HEK293 (cell line): ENCODE data around the gene RPP38.

Experiments
- GLIS2 ChIP-seq: fragments of 450-650 bp; formaldehyde crosslinking; IDR thresholded peaks from 2 replicates; pipeline ENCODE4 v1.5.1; 2016; ENCODE audit warnings: missing biosample characterization, missing genetic modification characterization
- KLF16 ChIP-seq: fragments of 450-650 bp; formaldehyde crosslinking; IDR thresholded peaks from 2 replicates; pipeline ENCODE4 v1.5.1; 2017; ENCODE audit warnings: missing biosample characterization, missing genetic modification characterization
- MYNN ChIP-seq: fragments of 450-650 bp; formaldehyde crosslinking; IDR thresholded peaks from 2 replicates; pipeline ENCODE4 v1.5.1; 2016; ENCODE audit warnings: missing biosample characterization, missing genetic modification characterization, borderline replicate concordance
- OVOL3 ChIP-seq: fragments of 450-650 bp; formaldehyde crosslinking; IDR thresholded peaks from 2 replicates; pipeline ENCODE4 v1.5.1; 2016; ENCODE audit warnings: missing biosample characterization, missing genetic modification characterization
- SALL2 ChIP-seq: fragments of 450-650 bp; formaldehyde crosslinking; IDR thresholded peaks from 2 replicates; pipeline ENCODE4 v1.5.0; 2017; ENCODE audit warnings: missing biosample characterization, mild to moderate bottlenecking, missing genetic modification characterization, borderline replicate concordance
- TRIM28 ChIP-seq: IDR thresholded peaks from 2 replicates; pipeline ENCODE4 v1.6.1; 2011; ENCODE audit warnings: low read length, control low read depth, borderline replicate concordance
- YY2 ChIP-seq: fragments of 450-650 bp; formaldehyde crosslinking; IDR thresholded peaks from 2 replicates; pipeline ENCODE4 v1.5.1; 2016; ENCODE audit warnings: missing biosample characterization, missing genetic modification characterization
- ZBTB7A ChIP-seq: fragments of 450-650 bp; formaldehyde crosslinking; IDR thresholded peaks from 2 replicates; pipeline ENCODE4 v1.5.1; 2016; ENCODE audit warnings: low read depth, missing biosample characterization, missing genetic modification characterization
- ZNF10 ChIP-seq: fragments of 450-650 bp; formaldehyde crosslinking; IDR thresholded peaks from 2 replicates; pipeline ENCODE4 v1.5.1; 2017; ENCODE audit warnings: missing biosample characterization, missing genetic modification characterization
- ZNF169 ChIP-seq: fragments of 450-650 bp; formaldehyde crosslinking; IDR thresholded peaks from 2 replicates; pipeline ENCODE4 v1.5.1; 2016; ENCODE audit warnings: missing biosample characterization, missing genetic modification characterization
- ZNF175 ChIP-seq: fragments of 450-650 bp; formaldehyde crosslinking; IDR thresholded peaks from 2 replicates; pipeline ENCODE4 v1.5.1; 2016; ENCODE audit warnings: missing biosample characterization, missing genetic modification characterization
- ZNF184 ChIP-seq: fragments of 450-650 bp; IDR thresholded peaks from 2 replicates; pipeline ENCODE4 v1.5.1; 2018; ENCODE audit warnings: missing biosample characterization, mild to moderate bottlenecking, missing genetic modification characterization
- ZNF19 ChIP-seq: fragments of 450-650 bp; formaldehyde crosslinking; IDR thresholded peaks from 2 replicates; pipeline ENCODE4; 2016; ENCODE audit warnings: missing biosample characterization, missing genetic modification characterization, low read depth
- ZNF2 ChIP-seq: fragments of 450-650 bp; formaldehyde crosslinking; IDR thresholded peaks from 2 replicates; pipeline ENCODE4 v1.5.1; 2016; ENCODE audit warnings: missing biosample characterization, missing genetic modification characterization
- ZNF214 ChIP-seq: fragments of 450-650 bp; formaldehyde crosslinking; IDR thresholded peaks from 2 replicates; pipeline ENCODE4 v1.5.1; 2017; ENCODE audit warnings: missing biosample characterization, mild to moderate bottlenecking, missing genetic modification characterization, borderline replicate concordance
- ZNF239 ChIP-seq: fragments of 450-650 bp; formaldehyde crosslinking; IDR thresholded peaks from 2 replicates; pipeline ENCODE4 v1.5.1; 2016; ENCODE audit warnings: missing biosample characterization, missing genetic modification characterization
- ZNF350 ChIP-seq: fragments of 450-650 bp; formaldehyde crosslinking; IDR thresholded peaks from 2 replicates; pipeline ENCODE4 v1.5.0; 2017; ENCODE audit warnings: missing biosample characterization, mild to moderate bottlenecking, missing genetic modification characterization
- ZNF510 ChIP-seq: fragments of 450-650 bp; formaldehyde crosslinking; IDR thresholded peaks from 2 replicates; pipeline ENCODE4 v1.5.1; 2018; ENCODE audit warnings: mild to moderate bottlenecking, missing genetic modification characterization, missing biosample characterization; ENCODE audit not compliant: insufficient replicate concordance
- ZNF514 ChIP-seq: fragments of 450-650 bp; formaldehyde crosslinking; IDR thresholded peaks from 2 replicates; pipeline ENCODE4 v1.5.1; 2016; ENCODE audit warnings: missing biosample characterization, missing genetic modification characterization
- ZNF544 ChIP-seq: fragments of 450-650 bp; formaldehyde crosslinking; IDR thresholded peaks from 2 replicates; pipeline ENCODE4 v1.5.0; 2017; ENCODE audit warnings: missing biosample characterization, missing genetic modification characterization
- ZNF548 ChIP-seq: fragments of 450-650 bp; formaldehyde crosslinking; IDR thresholded peaks from 2 replicates; pipeline ENCODE4 v1.5.1; 2016; ENCODE audit warnings: missing biosample characterization, missing genetic modification characterization
- ZNF549 ChIP-seq: fragments of 450-650 bp; IDR thresholded peaks from 2 replicates; pipeline ENCODE4 v1.5.1; 2018; ENCODE audit warnings: missing biosample characterization, missing genetic modification characterization, mild to moderate bottlenecking, inconsistent platforms, moderate library complexity
- ZNF626 ChIP-seq: fragments of 450-650 bp; sonication (Bioruptor Pico); formaldehyde crosslinking; IDR thresholded peaks from 2 replicates; pipeline ENCODE4 v1.5.1; 2018; ENCODE audit warnings: missing biosample characterization, missing genetic modification characterization, inconsistent platforms
- ZNF830 ChIP-seq: fragments of 450-650 bp; IDR thresholded peaks from 2 replicates; pipeline ENCODE4 v1.5.0; 2018; ENCODE audit warnings: missing biosample characterization, missing genetic modification characterization, low read depth, mild to moderate bottlenecking, moderate library complexity
- TF ChIP-seq, protein P1 (sequence below): sonication (generic); formaldehyde crosslinking; IDR thresholded peaks from 2 replicates; pipeline ENCODE4 v1.8.1; 2022; ENCODE audit warnings: mild to moderate bottlenecking, moderate library complexity, missing genetic modification reagents
- TF ChIP-seq, protein P2 (sequence below): fragments of 450-650 bp; formaldehyde crosslinking; IDR thresholded peaks from 2 replicates; pipeline ENCODE4 v1.5.1; 2016; ENCODE audit warnings: missing biosample characterization, missing genetic modification characterization
- TF ChIP-seq, protein P3 (sequence below): fragments of 450-650 bp; formaldehyde crosslinking; IDR thresholded peaks from 2 replicates; pipeline ENCODE4 v1.5.1; 2016; ENCODE audit warnings: missing biosample characterization, missing genetic modification characterization, borderline replicate concordance
- TF ChIP-seq, protein P4 (sequence below): fragments of 450-650 bp; formaldehyde crosslinking; IDR thresholded peaks from 2 replicates; pipeline ENCODE4 v1.5.1; 2016; ENCODE audit warnings: missing biosample characterization, missing genetic modification characterization
- TF ChIP-seq, protein P5 (sequence below): fragments of 450-650 bp; formaldehyde crosslinking; conservative IDR thresholded peaks from 2 replicates; pipeline ENCODE4 v1.5.1; 2016; ENCODE audit warnings: low read depth, missing biosample characterization, missing genetic modification characterization
- TF ChIP-seq, protein P6 (sequence below): fragments of 450-650 bp; formaldehyde crosslinking; IDR thresholded peaks from 2 replicates; pipeline ENCODE4 v1.5.1; 2016; ENCODE audit warnings: missing biosample characterization, missing genetic modification characterization

Gene RPP38

DNA sequence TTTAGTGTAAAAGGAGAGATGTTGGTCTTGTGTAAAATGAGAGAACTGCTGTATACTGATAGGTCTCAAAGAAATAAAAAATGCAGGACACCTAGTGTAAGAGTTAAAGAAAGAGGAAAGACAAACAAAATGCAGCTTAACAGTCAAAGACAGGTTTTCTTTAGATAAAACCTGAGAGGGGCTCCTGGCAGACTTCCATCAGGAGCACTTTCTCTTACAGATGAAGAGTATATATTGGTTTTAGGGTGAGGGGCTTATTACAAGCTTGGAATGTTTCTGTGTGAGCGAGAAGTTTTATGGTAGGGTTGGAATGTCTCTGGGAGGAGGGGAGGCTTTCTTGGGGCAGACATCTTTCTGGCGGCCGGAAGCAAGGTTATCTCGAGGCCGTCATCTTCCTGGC is 24.8 kb upstream of the RPP38 start (continued):
- TF ChIP-seq, protein P1, sequence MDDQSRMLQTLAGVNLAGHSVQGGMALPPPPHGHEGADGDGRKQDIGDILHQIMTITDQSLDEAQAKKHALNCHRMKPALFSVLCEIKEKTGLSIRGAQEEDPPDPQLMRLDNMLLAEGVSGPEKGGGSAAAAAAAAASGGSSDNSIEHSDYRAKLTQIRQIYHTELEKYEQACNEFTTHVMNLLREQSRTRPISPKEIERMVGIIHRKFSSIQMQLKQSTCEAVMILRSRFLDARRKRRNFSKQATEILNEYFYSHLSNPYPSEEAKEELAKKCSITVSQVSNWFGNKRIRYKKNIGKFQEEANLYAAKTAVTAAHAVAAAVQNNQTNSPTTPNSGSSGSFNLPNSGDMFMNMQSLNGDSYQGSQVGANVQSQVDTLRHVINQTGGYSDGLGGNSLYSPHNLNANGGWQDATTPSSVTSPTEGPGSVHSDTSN (CRISPR knock-in tag): no peak
- TF ChIP-seq, protein P2, sequence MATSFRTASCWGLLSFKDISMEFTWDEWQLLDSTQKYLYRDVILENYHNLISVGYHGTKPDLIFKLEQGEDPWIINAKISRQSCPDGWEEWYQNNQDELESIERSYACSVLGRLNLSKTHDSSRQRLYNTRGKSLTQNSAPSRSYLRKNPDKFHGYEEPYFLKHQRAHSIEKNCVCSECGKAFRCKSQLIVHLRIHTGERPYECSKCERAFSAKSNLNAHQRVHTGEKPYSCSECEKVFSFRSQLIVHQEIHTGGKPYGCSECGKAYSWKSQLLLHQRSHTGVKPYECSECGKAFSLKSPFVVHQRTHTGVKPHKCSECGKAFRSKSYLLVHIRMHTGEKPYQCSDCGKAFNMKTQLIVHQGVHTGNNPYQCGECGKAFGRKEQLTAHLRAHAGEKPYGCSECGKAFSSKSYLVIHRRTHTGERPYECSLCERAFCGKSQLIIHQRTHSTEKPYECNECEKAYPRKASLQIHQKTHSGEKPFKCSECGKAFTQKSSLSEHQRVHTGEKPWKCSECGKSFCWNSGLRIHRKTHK (tag by site-specific recombination): peak; percentile 33; the same call in 1 of the 2 replicates
- TF ChIP-seq ZNF214 (tag by site-specific recombination): no peak
- TF ChIP-seq MYNN (tag by site-specific recombination): no peak
- TF ChIP-seq OVOL3 (tag by site-specific recombination): no peak
- no peak for TF ChIP-seq ZNF544
- TF ChIP-seq ZNF169 (tag by site-specific recombination): 0 out of 2 replicates have a peak, but pooled peaks have one; percentile 24
- TF ChIP-seq, protein P3, sequence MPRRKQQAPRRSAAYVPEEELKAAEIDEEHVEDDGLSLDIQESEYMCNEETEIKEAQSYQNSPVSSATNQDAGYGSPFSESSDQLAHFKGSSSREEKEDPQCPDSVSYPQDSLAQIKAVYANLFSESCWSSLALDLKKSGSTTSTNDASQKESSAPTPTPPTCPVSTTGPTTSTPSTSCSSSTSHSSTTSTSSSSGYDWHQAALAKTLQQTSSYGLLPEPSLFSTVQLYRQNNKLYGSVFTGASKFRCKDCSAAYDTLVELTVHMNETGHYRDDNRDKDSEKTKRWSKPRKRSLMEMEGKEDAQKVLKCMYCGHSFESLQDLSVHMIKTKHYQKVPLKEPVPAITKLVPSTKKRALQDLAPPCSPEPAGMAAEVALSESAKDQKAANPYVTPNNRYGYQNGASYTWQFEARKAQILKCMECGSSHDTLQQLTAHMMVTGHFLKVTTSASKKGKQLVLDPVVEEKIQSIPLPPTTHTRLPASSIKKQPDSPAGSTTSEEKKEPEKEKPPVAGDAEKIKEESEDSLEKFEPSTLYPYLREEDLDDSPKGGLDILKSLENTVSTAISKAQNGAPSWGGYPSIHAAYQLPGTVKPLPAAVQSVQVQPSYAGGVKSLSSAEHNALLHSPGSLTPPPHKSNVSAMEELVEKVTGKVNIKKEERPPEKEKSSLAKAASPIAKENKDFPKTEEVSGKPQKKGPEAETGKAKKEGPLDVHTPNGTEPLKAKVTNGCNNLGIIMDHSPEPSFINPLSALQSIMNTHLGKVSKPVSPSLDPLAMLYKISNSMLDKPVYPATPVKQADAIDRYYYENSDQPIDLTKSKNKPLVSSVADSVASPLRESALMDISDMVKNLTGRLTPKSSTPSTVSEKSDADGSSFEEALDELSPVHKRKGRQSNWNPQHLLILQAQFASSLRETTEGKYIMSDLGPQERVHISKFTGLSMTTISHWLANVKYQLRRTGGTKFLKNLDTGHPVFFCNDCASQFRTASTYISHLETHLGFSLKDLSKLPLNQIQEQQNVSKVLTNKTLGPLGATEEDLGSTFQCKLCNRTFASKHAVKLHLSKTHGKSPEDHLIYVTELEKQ (tag by site-specific recombination): no peak
- no peak for TF ChIP-seq GLIS2 (tag by site-specific recombination)
- TF ChIP-seq ZNF510 (tag by site-specific recombination): no peak
- TF ChIP-seq KLF16 (tag by site-specific recombination): no peak
- no peak for TF ChIP-seq ZNF2 (tag by site-specific recombination)
- TF ChIP-seq ZNF10 (tag by site-specific recombination): no peak
- TF ChIP-seq ZNF239 (tag by site-specific recombination): no peak
- TF ChIP-seq YY2: no peak
- TF ChIP-seq TRIM28: peak; percentile 70; the same call in 1 of the 2 replicates
- peak; percentile 61; the same call in 1 of the 2 replicates for TF ChIP-seq ZNF626 (tag by site-specific recombination)
- TF ChIP-seq, protein P4, sequence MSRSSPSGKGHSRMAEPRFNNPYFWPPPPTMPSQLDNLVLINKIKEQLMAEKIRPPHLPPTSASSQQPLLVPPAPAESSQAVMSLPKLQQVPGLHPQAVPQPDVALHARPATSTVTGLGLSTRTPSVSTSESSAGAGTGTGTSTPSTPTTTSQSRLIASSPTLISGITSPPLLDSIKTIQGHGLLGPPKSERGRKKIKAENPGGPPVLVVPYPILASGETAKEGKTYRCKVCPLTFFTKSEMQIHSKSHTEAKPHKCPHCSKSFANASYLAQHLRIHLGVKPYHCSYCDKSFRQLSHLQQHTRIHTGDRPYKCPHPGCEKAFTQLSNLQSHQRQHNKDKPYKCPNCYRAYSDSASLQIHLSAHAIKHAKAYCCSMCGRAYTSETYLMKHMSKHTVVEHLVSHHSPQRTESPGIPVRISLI (tag by site-specific recombination): no peak
- TF ChIP-seq ZBTB7A (tag by site-specific recombination): no peak
- TF ChIP-seq, protein P5, sequence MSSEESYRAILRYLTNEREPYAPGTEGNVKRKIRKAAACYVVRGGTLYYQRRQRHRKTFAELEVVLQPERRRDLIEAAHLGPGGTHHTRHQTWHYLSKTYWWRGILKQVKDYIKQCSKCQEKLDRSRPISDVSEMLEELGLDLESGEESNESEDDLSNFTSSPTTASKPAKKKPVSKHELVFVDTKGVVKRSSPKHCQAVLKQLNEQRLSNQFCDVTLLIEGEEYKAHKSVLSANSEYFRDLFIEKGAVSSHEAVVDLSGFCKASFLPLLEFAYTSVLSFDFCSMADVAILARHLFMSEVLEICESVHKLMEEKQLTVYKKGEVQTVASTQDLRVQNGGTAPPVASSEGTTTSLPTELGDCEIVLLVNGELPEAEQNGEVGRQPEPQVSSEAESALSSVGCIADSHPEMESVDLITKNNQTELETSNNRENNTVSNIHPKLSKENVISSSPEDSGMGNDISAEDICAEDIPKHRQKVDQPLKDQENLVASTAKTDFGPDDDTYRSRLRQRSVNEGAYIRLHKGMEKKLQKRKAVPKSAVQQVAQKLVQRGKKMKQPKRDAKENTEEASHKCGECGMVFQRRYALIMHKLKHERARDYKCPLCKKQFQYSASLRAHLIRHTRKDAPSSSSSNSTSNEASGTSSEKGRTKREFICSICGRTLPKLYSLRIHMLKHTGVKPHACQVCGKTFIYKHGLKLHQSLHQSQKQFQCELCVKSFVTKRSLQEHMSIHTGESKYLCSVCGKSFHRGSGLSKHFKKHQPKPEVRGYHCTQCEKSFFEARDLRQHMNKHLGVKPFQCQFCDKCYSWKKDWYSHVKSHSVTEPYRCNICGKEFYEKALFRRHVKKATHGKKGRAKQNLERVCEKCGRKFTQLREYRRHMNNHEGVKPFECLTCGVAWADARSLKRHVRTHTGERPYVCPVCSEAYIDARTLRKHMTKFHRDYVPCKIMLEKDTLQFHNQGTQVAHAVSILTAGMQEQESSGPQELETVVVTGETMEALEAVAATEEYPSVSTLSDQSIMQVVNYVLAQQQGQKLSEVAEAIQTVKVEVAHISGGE (tag by site-specific recombination): no peak
- TF ChIP-seq ZNF830 (tag by site-specific recombination): no peak
- TF ChIP-seq ZNF19 (tag by site-specific recombination): no peak
- TF ChIP-seq, protein P6, sequence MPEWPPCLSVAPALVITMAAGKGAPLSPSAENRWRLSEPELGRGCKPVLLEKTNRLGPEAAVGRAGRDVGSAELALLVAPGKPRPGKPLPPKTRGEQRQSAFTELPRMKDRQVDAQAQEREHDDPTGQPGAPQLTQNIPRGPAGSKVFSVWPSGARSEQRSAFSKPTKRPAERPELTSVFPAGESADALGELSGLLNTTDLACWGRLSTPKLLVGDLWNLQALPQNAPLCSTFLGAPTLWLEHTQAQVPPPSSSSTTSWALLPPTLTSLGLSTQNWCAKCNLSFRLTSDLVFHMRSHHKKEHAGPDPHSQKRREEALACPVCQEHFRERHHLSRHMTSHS: no peak
- peak; percentile 53; the same call in 1 of the 2 replicates for TF ChIP-seq ZNF549 (tag by site-specific recombination)
- no peak for TF ChIP-seq ZNF548 (tag by site-specific recombination)
- no peak for TF ChIP-seq SALL2
- 0 out of 2 replicates have a peak, but pooled peaks have one; percentile 43 for TF ChIP-seq ZNF350
- no peak for TF ChIP-seq ZNF514 (tag by site-specific recombination)
- no peak for TF ChIP-seq ZNF175 (tag by site-specific recombination)
- 0 out of 2 replicates have a peak, but pooled peaks have one; percentile 54 for TF ChIP-seq ZNF184 (tag by site-specific recombination)
